Measurements from ENCODE around the gene PTPDC1. TPM values are rescaled to one million over a fixed set of nuclear protein-coding genes. Genes with fewer than 3 reads are reported as not detected.

PTPDC1 gene
- total and polyA plus RNA-seq, 9 of the 15 experiments (the other 6 are each of a cell fraction or from before 2014, with no cell fraction given) = 1.1 to 8.1 (median 5.7) TPM

DNA sequence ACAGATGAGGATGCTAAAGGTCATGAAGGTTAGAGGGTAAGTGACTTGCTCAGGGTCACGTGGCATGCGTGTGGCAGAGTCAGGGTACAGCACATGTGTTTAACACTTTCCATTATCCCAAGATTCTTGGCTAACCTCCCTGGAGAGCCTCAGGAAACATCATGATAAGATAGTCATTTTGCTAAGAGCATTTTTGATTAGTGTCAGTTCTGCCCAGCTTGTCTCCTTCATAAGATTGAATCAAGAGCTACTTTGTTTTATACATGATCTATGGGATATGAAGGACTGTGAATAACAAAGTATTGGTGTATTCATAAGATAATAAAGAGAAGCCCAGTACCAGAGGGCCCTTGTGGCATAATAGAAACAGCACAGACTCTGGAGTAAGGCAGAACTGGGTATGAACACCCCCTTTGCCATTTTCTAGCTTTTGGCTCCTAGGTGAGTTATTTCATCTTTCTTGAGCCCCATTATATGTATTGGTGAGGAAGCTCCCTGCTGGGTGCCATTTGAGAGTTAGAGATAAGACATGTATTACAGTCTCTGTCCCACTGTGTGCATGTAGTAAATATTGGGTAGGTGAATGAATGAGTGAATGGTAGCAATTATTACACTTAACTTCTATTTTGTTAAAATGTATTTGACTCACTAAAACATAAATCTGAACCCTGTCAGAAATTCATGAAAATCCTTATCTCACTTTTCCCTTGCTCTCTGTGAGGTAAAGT, 16.1 kb downstream of the PTPDC1 start:
- intact Hi-C loops (cut with micrococcal nuclease) = no loop called here
- in situ Hi-C loops (cut with MboI) = no loop called here
- Histone ChIP-seq H3K9me1 (ENCODE audit: control insufficient read depth, insufficient read depth, low read length) (no peaks in the 10 kb centered on the region), H3K4me2 (ENCODE audit: insufficient read depth, low read length) (no peak overlapping the region), H4K20me1 (replicated peaks; ENCODE audit: control insufficient read depth, insufficient read depth, low read length) (no peaks in the 10 kb centered on the region), H3K9ac (ENCODE audit: insufficient read depth in 1 of 2, low read depth in 2 of 2, low read length in 2 of 2) (no peak overlapping the region), H3K9me3 (replicated peaks; ENCODE audit: control insufficient read depth, insufficient read depth, low read depth, low read length) (no peaks in the 10 kb centered on the region), H3K36me3 (ENCODE audit: control insufficient read depth, insufficient read depth, low read length) (peaks cover 4% of the 10 kb centered on the region; the same call in 1 of the 3 replicates), H2AFZ (ENCODE audit: low read depth, low read length) (no peak overlapping the region), H3K27me3 (ENCODE audit: control insufficient read depth in 2 of 2, insufficient read depth in 2 of 2, low read length in 2 of 2) (no peaks in the 10 kb centered on the region), H3K27ac (ENCODE audit: extremely low read depth, low read depth, low read length) (no peak overlapping the region), H3K79me2 (ENCODE audit: control insufficient read depth, insufficient read depth, low read length) (no peaks in the 10 kb centered on the region), H3K4me1 (replicated peaks in 1 of 2; ENCODE audit: control insufficient read depth in 2 of 2, insufficient read depth in 2 of 2, low read length in 2 of 2) (peaks cover 0 to 15% of the 10 kb centered on the region in 2 experiments; a peak in 4 of 5 replicates), H3K4me3 (no peak overlapping the region)
- ATAC-seq (peak; percentile 50), DNase-seq (ENCODE audit: extremely low read depth in 1 of 4, low spot score in 3 of 4) (no peak), FAIRE-seq (no peak)
- no peak for TF ChIP-seq SIRT6 (IDR thresholded peaks at IDR 0.05; ENCODE audit: low read depth, low read length)
- TF ChIP-seq ZKSCAN1 (IDR thresholded peaks at IDR 0.05; ENCODE audit: low read depth, low read length) = peak; percentile 85
- TF ChIP-seq MEIS2 (IDR thresholded peaks at IDR 0.05; ENCODE audit: partially characterized antibody) = peak; percentile 54
- ChIA-PET CTCF (ENCODE audit: low intra/inter-chr PET ratio) (no interaction called here), POLR2A (interaction anchor here (0.6 to 3.5 kb wide), 5 partner anchors 10 to 113 kb away, joined by 3 to 18 read pairs (median 6); partner anchors contain the start of gene PTPDC1)
- no TSS peak for BruUV-seq (replicated peaks)
- WGBS (ENCODE audit: insufficient coverage, low coverage, missing lambda C conversion rate) = 57% methylated on average over 2 of the region's 2 CpGs

DNA sequence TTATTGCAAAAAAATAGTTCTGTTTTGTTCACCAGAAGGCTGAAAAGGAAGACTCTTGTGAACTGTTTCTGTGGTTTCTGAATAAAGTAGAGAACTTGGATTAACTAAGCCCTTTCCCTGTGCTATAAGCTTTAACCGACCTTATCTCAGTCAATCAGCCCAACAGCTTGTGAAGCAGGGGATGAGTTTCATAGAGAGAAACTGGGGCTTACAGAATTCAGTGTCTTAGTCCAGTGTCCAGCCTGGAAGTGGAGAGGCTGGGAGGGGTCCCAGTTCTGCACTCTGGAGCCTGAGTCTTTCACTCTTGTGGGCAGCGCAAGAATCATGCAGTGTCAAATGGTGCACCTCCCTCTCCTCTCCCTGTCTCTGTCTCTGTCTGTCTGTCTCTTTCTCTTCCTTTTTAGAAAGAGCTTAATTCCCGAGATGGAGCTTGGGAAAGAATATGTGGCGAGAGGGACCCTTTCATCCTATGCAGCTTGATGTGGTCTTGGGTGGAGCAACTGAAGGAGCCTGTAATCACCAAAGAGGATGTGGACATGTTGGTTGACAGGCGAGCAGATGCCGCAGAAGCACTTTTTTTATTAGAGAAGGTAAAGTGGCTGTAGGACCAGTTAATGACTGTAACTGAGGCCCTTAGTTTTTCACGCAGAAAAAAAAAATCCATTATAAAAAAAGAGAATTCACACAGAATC, 17.0 kb downstream of the PTPDC1 start:
- ATAC-seq = peak; percentile 74

More for the DNA sequence above, 17.0 kb downstream of the PTPDC1 start:
- intact Hi-C loops (cut with micrococcal nuclease) = no loop called here
- ChIA-PET POLR2A (interaction anchor here (0.6 to 3.5 kb wide), 5 partner anchors 9 to 112 kb away, joined by 3 to 18 read pairs (median 6); partner anchors contain the start of gene PTPDC1), CTCF (ENCODE audit: low intra/inter-chr PET ratio) (no interaction called here)
- BruUV-seq (replicated peaks) = no TSS peak
- no peak overlapping the region for H3K4me3 ChIP-seq
- no peaks in the 10 kb centered on the region for H3K79me2 ChIP-seq (ENCODE audit: control insufficient read depth, insufficient read depth, low read length)
- H3K36me3 ChIP-seq (ENCODE audit: control insufficient read depth, insufficient read depth, low read length) = peaks cover 3% of the 10 kb centered on the region; the same call in 1 of the 3 replicates
- H3K9me3 ChIP-seq (replicated peaks; ENCODE audit: control insufficient read depth, insufficient read depth, low read depth, low read length) = no peaks in the 10 kb centered on the region
- DNase-seq (ENCODE audit: extremely low read depth in 1 of 4, low spot score in 3 of 4) = peak in 1 of 4 experiments; percentile 49
- peak; percentile 56 for FAIRE-seq
- no peaks in the 10 kb centered on the region for H4K20me1 ChIP-seq (replicated peaks; ENCODE audit: control insufficient read depth, insufficient read depth, low read length)
- no peaks in the 10 kb centered on the region for H3K9me1 ChIP-seq (ENCODE audit: control insufficient read depth, insufficient read depth, low read length)
- H2AFZ ChIP-seq (ENCODE audit: low read depth, low read length) = peak overlapping the region; percentile 12; the same call in 1 of the 2 replicates
- TF ChIP-seq, protein P1, sequence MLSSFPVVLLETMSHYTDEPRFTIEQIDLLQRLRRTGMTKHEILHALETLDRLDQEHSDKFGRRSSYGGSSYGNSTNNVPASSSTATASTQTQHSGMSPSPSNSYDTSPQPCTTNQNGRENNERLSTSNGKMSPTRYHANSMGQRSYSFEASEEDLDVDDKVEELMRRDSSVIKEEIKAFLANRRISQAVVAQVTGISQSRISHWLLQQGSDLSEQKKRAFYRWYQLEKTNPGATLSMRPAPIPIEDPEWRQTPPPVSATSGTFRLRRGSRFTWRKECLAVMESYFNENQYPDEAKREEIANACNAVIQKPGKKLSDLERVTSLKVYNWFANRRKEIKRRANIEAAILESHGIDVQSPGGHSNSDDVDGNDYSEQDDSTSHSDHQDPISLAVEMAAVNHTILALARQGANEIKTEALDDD (IDR thresholded peaks at IDR 0.05) = peak; percentile 78
- TF ChIP-seq GATA2 (CRISPR knock-in tag; IDR thresholded peaks at IDR 0.05) = peak; percentile 53; the same call in 1 of the 2 replicates
- TF ChIP-seq ESRRA (IDR thresholded peaks at IDR 0.05; ENCODE audit: borderline replicate concordance, low read depth) = no peak
- H3K27ac ChIP-seq (ENCODE audit: extremely low read depth, low read depth, low read length) = no peak overlapping the region
- no peaks in the 10 kb centered on the region for H3K27me3 ChIP-seq (ENCODE audit: control insufficient read depth in 2 of 2, insufficient read depth in 2 of 2, low read length in 2 of 2)
- in situ Hi-C loops (cut with MboI) = no loop called here
- H3K4me1 ChIP-seq (replicated peaks in 1 of 2; ENCODE audit: control insufficient read depth in 2 of 2, insufficient read depth in 2 of 2, low read length in 2 of 2) = peaks cover 0 to 15% of the 10 kb centered on the region in 2 experiments; a peak in 4 of 5 replicates
- WGBS (ENCODE audit: insufficient coverage, low coverage, missing lambda C conversion rate) = 64% methylated on average over 7 of the region's 7 CpGs
- no peak overlapping the region for H3K9ac ChIP-seq (ENCODE audit: insufficient read depth in 1 of 2, low read depth in 2 of 2, low read length in 2 of 2)
- no peak overlapping the region for H3K4me2 ChIP-seq (ENCODE audit: insufficient read depth, low read length)

Measured in K562 (cell line).